HepG2 (cell line): ENCODE data around the gene SND1. TPM values are rescaled to one million over a fixed set of nuclear protein-coding genes. Genes with fewer than 3 reads are reported as not detected.

Experiments used
- ATAC-seq: fragments of 200-7000 bp; cut with Tn5 transposase; 3 replicates; pipeline ENCODE4 v1.9.1; 2020; ENCODE audit warnings: mild to moderate bottlenecking, moderate library complexity
- BruUV-seq: library from RNA; stranded (reverse); fragments of 400-500 nt; replicated peaks from 2 replicates; lab custom pipeline; 2021; lab: Mats Ljungman, UMichigan
- CTCF ChIA-PET: fragments of 300-600 bp; formaldehyde crosslinking; extraction: SDS; loops from one replicate; lab custom pipeline; 2021; ENCODE audit warnings: low total read pairs, inconsistent platforms, low intra/inter-chr PET ratio; lab: Yijun Ruan, JAX
- POLR2A ChIA-PET: fragments of 350-600 bp; sonication (Branson Sonifier 250); formaldehyde crosslinking; loops from one replicate; lab custom pipeline; 2020; ENCODE audit warnings: antibody characterized with exemption, inconsistent platforms; lab: Yijun Ruan, JAX
- DNase-seq: peaks from one replicate; pipeline ENCODE4 v3.0.0-alpha.2; 2015; ENCODE audit warnings: low spot score
- FAIRE-seq: peaks from 3 replicates; lab custom pipeline; 2011; peaks lifted over from hg19 to GRCh38; lab: Jason Lieb, UNC
- H2AFZ ChIP-seq: one replicate; pipeline ENCODE4 v1.6.1; 2011; ENCODE audit warnings: low read length, inconsistent platforms
- H3K27ac ChIP-seq: fragments of 300-600 bp; 3 replicates; pipeline ENCODE4 v1.8.0; 2011; ENCODE audit warnings: mixed run types, mild to moderate bottlenecking, mixed read lengths, low read length, inconsistent platforms; ENCODE audit not compliant: insufficient read depth; ENCODE audit errors: extremely low read length
- H3K27me3 ChIP-seq, 2 experiments: fragments of 200-600 bp in 1 of 2; 2 replicates in 1 of 2; 3 replicates in 1 of 2; pipeline versions ENCODE4 v1.6.0 to v1.8.0; 2011; ENCODE audit warnings: low read length in 2 of 2, mild to moderate bottlenecking in 2 of 2, moderate library complexity in 2 of 2, inconsistent platforms in 1 of 2; ENCODE audit not compliant: insufficient read depth in 2 of 2, control insufficient read depth in 1 of 2
- H3K36me3 ChIP-seq, 2 experiments: fragments of 200-600 bp in 1 of 2; replicated peaks in 1 of 2; 2 replicates in 1 of 2; 3 replicates in 1 of 2; pipeline versions ENCODE4 v1.5.1 to v1.8.0; 2011; ENCODE audit warnings: low read length in 2 of 2, inconsistent platforms in 1 of 2; ENCODE audit not compliant: insufficient read depth in 2 of 2, control insufficient read depth in 1 of 2
- H3K4me1 ChIP-seq: 2 replicates; pipeline ENCODE4 v1.5.1; 2012; ENCODE audit warnings: low read length, inconsistent platforms; ENCODE audit not compliant: insufficient read depth
- H3K4me2 ChIP-seq: 2 replicates; pipeline ENCODE4 v1.6.0; 2011; ENCODE audit warnings: low read depth, low read length, inconsistent platforms
- H3K4me3 ChIP-seq, 3 experiments: fragments of 200-600 bp in 1 of 3; sonication (generic), shearing (Covaris generic) in 1 of 3; replicated peaks in 1 of 3; 2 replicates each; pipeline ENCODE4 v1.5.1; 2011 to 2016; ENCODE audit warnings: low read length in 3 of 3, inconsistent platforms in 2 of 3, low read depth in 2 of 3, mild to moderate bottlenecking in 2 of 3, control low read depth in 1 of 3, mixed read lengths in 1 of 3; ENCODE audit not compliant: insufficient read depth in 1 of 3
- H3K79me2 ChIP-seq: one replicate; pipeline ENCODE4 v1.6.1; 2011; ENCODE audit warnings: low read length, inconsistent platforms; ENCODE audit not compliant: insufficient read depth
- H3K9ac ChIP-seq: 2 replicates; pipeline ENCODE4 v1.6.0; 2011; ENCODE audit warnings: mild to moderate bottlenecking, low read depth, low read length, inconsistent platforms; ENCODE audit not compliant: insufficient read depth
- H3K9me3 ChIP-seq: 2 replicates; pipeline ENCODE4 v1.5.1; 2012; ENCODE audit warnings: mild to moderate bottlenecking, low read length
- H4K20me1 ChIP-seq: 2 replicates; pipeline ENCODE4 v1.6.0; 2011; ENCODE audit warnings: inconsistent platforms, mild to moderate bottlenecking, low read length, moderate library complexity; ENCODE audit not compliant: insufficient read depth
- CEBPG ChIP-seq: IDR thresholded peaks from 2 replicates; pipeline ENCODE4 v1.6.1; 2016
- CREM ChIP-seq, 2 experiments: sonication (generic) in 1 of 2; formaldehyde crosslinking in 1 of 2; IDR thresholded peaks; 2 replicates each; pipeline versions ENCODE4 v1.4.0 to v1.6.1; 2016 to 2020; ENCODE audit warnings: antibody characterized with exemption in 1 of 2, mild to moderate bottlenecking in 1 of 2, missing genetic modification reagents in 1 of 2
- IRF2 ChIP-seq: IDR thresholded peaks from 2 replicates; pipeline ENCODE4 v1.6.1; 2018; ENCODE audit warnings: missing genetic modification reagents, missing compliant biosample characterization
- ZNF281 ChIP-seq: sonication (generic); formaldehyde crosslinking; IDR thresholded peaks from 2 replicates; pipeline ENCODE4 v1.4.0; 2020; ENCODE audit warnings: missing genetic modification reagents, borderline replicate concordance
- ZNF282 ChIP-seq: fragments of 450-650 bp; IDR thresholded peaks from 2 replicates; pipeline ENCODE4 v1.6.1; 2018; ENCODE audit not compliant: partially characterized antibody
- ZNF549 ChIP-seq: sonication (generic); formaldehyde crosslinking; IDR thresholded peaks from 2 replicates; pipeline ENCODE4 v1.5.0; 2020; ENCODE audit warnings: missing genetic modification reagents
- WGBS: methylation state at CpG from one replicate; pipeline ENCODE4 v1.1.6; 2017; ENCODE audit warnings: low lambda C conversion rate; 5-methylcytosine and 5-hydroxymethylcytosine counted together
- in situ Hi-C: cut with HindIII; loops from 2 replicates; pipeline ENCODE4 v1.10.0; 2017; ENCODE audit warnings: low pct_unique_long_range_greater_than_20kb; ENCODE audit not compliant: extremely low pct_ligation_motif_present
- intact Hi-C: fragments of 100-400 bp; cut with micrococcal nuclease; formaldehyde crosslinking; loops from one replicate; pipeline ENCODE4 v1.10.0; 2022; ENCODE audit not compliant: unreplicated experiment
- polyA plus RNA-seq, 8 experiments: library from polyadenylated mRNA; depleted of rRNA in 3 of 8; stranded (reverse) in 7 of 8; unstranded in 1 of 8; fragments of >200 nt; fragmentation: Illumina TruSeq in 4 of 8; extraction: Trizol in 4 of 8; gene quantifications; 2 replicates each; pipeline versions ENCODE4 v1.2.1 to v1.2.3, GENCODE V29; 2011 to 2016; ENCODE audit warnings: low read depth in 4 of 8, missing spikeins in 1 of 8, mixed read lengths in 1 of 8; ENCODE audit not compliant: insufficient read depth in 1 of 8
- total RNA-seq, 5 experiments: library from RNA; depleted of rRNA; stranded (reverse); fragments of >200 nt; fragmentation: Illumina TruSeq; extraction: Trizol; gene quantifications; 2 replicates each; pipeline ENCODE4 v1.2.3, GENCODE V29; 2016; ENCODE audit warnings: low read depth in 1 of 5
- TF ChIP-seq, protein P1 (sequence below): sonication (generic); formaldehyde crosslinking; IDR thresholded peaks from 2 replicates; pipeline ENCODE4 v1.4.0; 2020; ENCODE audit warnings: missing genetic modification reagents
- TF ChIP-seq, protein P2 (sequence below): sonication (generic); formaldehyde crosslinking; IDR thresholded peaks from 2 replicates; pipeline ENCODE4 v1.9.0; 2021; ENCODE audit warnings: missing genetic modification reagents, mild to moderate bottlenecking, borderline replicate concordance
- TF ChIP-seq, protein P3 (sequence below): sonication (generic); formaldehyde crosslinking; IDR thresholded peaks from 2 replicates; pipeline ENCODE4 v1.5.0; 2020; ENCODE audit warnings: missing genetic modification reagents
- TF ChIP-seq, protein P4 (sequence below): sonication (generic); formaldehyde crosslinking; conservative IDR thresholded peaks from 2 replicates; pipeline ENCODE4 v1.4.0; 2020; ENCODE audit warnings: mild to moderate bottlenecking, missing genetic modification reagents, moderate library complexity

SND1 gene
- total and polyA plus RNA-seq, 2 of the 13 experiments (the other 11 are each of a cell fraction or from before 2014, with no cell fraction given) = 110 to 182 TPM

GRCh38 chr7:127815631-127816145 lies 163.7 kb downstream of the SND1 start (continued):
- TF ChIP-seq, protein P1, sequence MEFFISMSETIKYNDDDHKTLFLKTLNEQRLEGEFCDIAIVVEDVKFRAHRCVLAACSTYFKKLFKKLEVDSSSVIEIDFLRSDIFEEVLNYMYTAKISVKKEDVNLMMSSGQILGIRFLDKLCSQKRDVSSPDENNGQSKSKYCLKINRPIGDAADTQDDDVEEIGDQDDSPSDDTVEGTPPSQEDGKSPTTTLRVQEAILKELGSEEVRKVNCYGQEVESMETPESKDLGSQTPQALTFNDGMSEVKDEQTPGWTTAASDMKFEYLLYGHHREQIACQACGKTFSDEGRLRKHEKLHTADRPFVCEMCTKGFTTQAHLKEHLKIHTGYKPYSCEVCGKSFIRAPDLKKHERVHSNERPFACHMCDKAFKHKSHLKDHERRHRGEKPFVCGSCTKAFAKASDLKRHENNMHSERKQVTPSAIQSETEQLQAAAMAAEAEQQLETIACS = no peak
- TF ChIP-seq ZNF281 (CRISPR knock-in tag) (no peak), IRF2 (no peak)
- TF ChIP-seq, protein P2, sequence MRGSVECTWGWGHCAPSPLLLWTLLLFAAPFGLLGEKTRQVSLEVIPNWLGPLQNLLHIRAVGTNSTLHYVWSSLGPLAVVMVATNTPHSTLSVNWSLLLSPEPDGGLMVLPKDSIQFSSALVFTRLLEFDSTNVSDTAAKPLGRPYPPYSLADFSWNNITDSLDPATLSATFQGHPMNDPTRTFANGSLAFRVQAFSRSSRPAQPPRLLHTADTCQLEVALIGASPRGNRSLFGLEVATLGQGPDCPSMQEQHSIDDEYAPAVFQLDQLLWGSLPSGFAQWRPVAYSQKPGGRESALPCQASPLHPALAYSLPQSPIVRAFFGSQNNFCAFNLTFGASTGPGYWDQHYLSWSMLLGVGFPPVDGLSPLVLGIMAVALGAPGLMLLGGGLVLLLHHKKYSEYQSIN (CRISPR knock-in tag) = no peak

DNA sequence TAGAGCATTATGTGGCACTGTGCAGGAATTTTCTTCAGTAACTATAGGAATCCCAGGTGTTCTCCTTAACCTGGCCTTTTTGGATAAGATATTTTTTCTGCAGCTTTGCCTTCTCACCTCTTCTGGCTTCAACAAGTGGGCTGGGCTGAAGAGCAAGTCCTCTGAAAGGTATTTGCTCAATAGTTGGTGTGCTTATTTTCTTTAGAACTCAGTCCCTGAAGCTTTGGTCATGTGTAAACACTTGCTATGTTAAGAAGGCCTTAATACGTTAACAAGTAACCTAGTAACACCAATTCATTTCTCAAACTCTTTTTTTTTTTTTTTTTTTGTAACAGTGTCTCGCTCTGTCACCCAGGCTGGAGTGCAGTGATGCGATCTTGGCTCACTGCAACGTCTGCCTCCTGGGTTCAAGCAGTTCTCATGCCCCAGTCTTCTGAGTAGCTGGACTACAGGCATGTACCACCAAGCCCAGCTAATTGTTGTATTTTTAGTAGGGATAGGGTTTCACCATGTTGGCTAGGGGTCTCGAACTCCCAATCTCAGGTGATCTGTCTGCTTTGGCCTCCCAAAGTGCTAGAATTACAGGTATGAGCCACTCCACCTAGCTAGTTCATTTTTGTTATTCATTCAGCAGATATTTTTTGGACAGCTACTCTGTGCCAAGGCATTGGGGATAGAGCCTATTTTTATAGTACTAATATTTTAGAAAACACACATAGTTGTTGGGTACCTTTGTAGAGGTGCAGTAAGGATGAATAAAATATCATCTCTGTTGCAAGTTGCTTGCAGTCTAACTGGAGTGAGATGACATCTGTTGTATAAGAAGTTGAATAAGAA lies 164.6 kb downstream of the SND1 start:
- peaks cover 62% of the 10 kb centered on the region for H3K4me1 ChIP-seq
- H3K27ac ChIP-seq = no peak overlapping the region
- peak; percentile 40 for FAIRE-seq
- no peak overlapping the region for H3K4me3 ChIP-seq
- H3K36me3 ChIP-seq = peaks cover 0 to 6% of the 10 kb centered on the region in 2 experiments; a peak in 2 of 5 replicates
- ChIA-PET POLR2A (no interaction called here), CTCF (no interaction called here)
- no TSS peak for BruUV-seq
- peak; percentile 69 for ATAC-seq
- 63% methylated on average over 5 of the region's 5 CpGs for WGBS
- DNase-seq = peak; percentile 37
- intact Hi-C loops = no loop called here
- H4K20me1 ChIP-seq = peaks cover 32% of the 10 kb centered on the region
- in situ Hi-C loops = no loop called here
- H3K9ac ChIP-seq = no peak overlapping the region
- H2AFZ ChIP-seq = no peak overlapping the region
- H3K9me3 ChIP-seq = no peaks in the 10 kb centered on the region
- H3K27me3 ChIP-seq = no peaks in the 10 kb centered on the region
- H3K79me2 ChIP-seq = peaks cover 50% of the 10 kb centered on the region
- H3K4me2 ChIP-seq = peak overlapping the region; percentile 5; the same call in 1 of the 2 replicates
- TF ChIP-seq CEBPG (CRISPR knock-in tag) (0 out of 2 replicates have a peak, but pooled peaks have one; percentile 13), CREM (IDR thresholded peaks at IDR 0.05) (0 out of 2 replicates have a peak, but pooled peaks have one; percentile 25), CREM (CRISPR knock-in tag; IDR thresholded peaks at IDR 0.05) (no peak), ZNF282 (no peak), ZNF549 (CRISPR knock-in tag) (no peak)
- TF ChIP-seq, protein P3, sequence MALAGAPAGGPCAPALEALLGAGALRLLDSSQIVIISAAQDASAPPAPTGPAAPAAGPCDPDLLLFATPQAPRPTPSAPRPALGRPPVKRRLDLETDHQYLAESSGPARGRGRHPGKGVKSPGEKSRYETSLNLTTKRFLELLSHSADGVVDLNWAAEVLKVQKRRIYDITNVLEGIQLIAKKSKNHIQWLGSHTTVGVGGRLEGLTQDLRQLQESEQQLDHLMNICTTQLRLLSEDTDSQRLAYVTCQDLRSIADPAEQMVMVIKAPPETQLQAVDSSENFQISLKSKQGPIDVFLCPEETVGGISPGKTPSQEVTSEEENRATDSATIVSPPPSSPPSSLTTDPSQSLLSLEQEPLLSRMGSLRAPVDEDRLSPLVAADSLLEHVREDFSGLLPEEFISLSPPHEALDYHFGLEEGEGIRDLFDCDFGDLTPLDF (CRISPR knock-in tag) = no peak
- TF ChIP-seq, protein P4, sequence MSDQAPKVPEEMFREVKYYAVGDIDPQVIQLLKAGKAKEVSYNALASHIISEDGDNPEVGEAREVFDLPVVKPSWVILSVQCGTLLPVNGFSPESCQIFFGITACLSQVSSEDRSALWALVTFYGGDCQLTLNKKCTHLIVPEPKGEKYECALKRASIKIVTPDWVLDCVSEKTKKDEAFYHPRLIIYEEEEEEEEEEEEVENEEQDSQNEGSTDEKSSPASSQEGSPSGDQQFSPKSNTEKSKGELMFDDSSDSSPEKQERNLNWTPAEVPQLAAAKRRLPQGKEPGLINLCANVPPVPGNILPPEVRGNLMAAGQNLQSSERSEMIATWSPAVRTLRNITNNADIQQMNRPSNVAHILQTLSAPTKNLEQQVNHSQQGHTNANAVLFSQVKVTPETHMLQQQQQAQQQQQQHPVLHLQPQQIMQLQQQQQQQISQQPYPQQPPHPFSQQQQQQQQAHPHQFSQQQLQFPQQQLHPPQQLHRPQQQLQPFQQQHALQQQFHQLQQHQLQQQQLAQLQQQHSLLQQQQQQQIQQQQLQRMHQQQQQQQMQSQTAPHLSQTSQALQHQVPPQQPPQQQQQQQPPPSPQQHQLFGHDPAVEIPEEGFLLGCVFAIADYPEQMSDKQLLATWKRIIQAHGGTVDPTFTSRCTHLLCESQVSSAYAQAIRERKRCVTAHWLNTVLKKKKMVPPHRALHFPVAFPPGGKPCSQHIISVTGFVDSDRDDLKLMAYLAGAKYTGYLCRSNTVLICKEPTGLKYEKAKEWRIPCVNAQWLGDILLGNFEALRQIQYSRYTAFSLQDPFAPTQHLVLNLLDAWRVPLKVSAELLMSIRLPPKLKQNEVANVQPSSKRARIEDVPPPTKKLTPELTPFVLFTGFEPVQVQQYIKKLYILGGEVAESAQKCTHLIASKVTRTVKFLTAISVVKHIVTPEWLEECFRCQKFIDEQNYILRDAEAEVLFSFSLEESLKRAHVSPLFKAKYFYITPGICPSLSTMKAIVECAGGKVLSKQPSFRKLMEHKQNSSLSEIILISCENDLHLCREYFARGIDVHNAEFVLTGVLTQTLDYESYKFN (CRISPR knock-in tag) = 0 out of 2 replicates have a peak, but pooled peaks have one; percentile 33
